ENCODE data around the gene SPRYD4.

GRCh38 chr12:56448860-56449621, 19.3 kb upstream of the SPRYD4 start, which contains the start of gene TIMELESS:
- TF ChIP-seq POLR2AphosphoS5 (IDR thresholded peaks at IDR 0.05) (peak; percentile 89), POLR2A (IDR thresholded peaks at IDR 0.05) (peak; percentile 63 to 66)
- TF ChIP-seq, protein P1, sequence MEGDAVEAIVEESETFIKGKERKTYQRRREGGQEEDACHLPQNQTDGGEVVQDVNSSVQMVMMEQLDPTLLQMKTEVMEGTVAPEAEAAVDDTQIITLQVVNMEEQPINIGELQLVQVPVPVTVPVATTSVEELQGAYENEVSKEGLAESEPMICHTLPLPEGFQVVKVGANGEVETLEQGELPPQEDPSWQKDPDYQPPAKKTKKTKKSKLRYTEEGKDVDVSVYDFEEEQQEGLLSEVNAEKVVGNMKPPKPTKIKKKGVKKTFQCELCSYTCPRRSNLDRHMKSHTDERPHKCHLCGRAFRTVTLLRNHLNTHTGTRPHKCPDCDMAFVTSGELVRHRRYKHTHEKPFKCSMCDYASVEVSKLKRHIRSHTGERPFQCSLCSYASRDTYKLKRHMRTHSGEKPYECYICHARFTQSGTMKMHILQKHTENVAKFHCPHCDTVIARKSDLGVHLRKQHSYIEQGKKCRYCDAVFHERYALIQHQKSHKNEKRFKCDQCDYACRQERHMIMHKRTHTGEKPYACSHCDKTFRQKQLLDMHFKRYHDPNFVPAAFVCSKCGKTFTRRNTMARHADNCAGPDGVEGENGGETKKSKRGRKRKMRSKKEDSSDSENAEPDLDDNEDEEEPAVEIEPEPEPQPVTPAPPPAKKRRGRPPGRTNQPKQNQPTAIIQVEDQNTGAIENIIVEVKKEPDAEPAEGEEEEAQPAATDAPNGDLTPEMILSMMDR (IDR thresholded peaks at IDR 0.05), result peak in 3 of 4 experiments; percentile 19 to 37 (median 30)
